HepG2 (cell line): ENCODE measurements around the gene CNKSR3. TPM values are rescaled to one million over a fixed set of nuclear protein-coding genes. Genes with fewer than 3 reads are reported as not detected.

Experiments
- ATAC-seq: fragments of 200-7000 bp; cut with Tn5 transposase; 3 replicates; pipeline ENCODE4 v1.9.1; 2020; ENCODE audit warnings: mild to moderate bottlenecking, moderate library complexity
- BruUV-seq: library from RNA; stranded (reverse); fragments of 400-500 nt; replicated peaks from 2 replicates; lab custom pipeline; 2021; lab: Mats Ljungman, UMichigan
- CTCF ChIA-PET: fragments of 300-600 bp; formaldehyde crosslinking; extraction: SDS; loops from one replicate; lab custom pipeline; 2021; ENCODE audit warnings: low total read pairs, inconsistent platforms, low intra/inter-chr PET ratio; lab: Yijun Ruan, JAX
- POLR2A ChIA-PET: fragments of 350-600 bp; sonication (Branson Sonifier 250); formaldehyde crosslinking; loops from one replicate; lab custom pipeline; 2020; ENCODE audit warnings: antibody characterized with exemption, inconsistent platforms; lab: Yijun Ruan, JAX
- DNase-seq: peaks from one replicate; pipeline ENCODE4 v3.0.0-alpha.2; 2015; ENCODE audit warnings: low spot score
- FAIRE-seq: peaks from 3 replicates; lab custom pipeline; 2011; peaks lifted over from hg19 to GRCh38; lab: Jason Lieb, UNC
- H2AFZ ChIP-seq: one replicate; pipeline ENCODE4 v1.6.1; 2011; ENCODE audit warnings: low read length, inconsistent platforms
- H3K27ac ChIP-seq: fragments of 300-600 bp; 3 replicates; pipeline ENCODE4 v1.8.0; 2011; ENCODE audit warnings: mixed run types, mild to moderate bottlenecking, mixed read lengths, low read length, inconsistent platforms; ENCODE audit not compliant: insufficient read depth; ENCODE audit errors: extremely low read length
- H3K27me3 ChIP-seq, 2 experiments: fragments of 200-600 bp in 1 of 2; 2 replicates in 1 of 2; 3 replicates in 1 of 2; pipeline versions ENCODE4 v1.6.0 to v1.8.0; 2011; ENCODE audit warnings: low read length in 2 of 2, mild to moderate bottlenecking in 2 of 2, moderate library complexity in 2 of 2, inconsistent platforms in 1 of 2; ENCODE audit not compliant: insufficient read depth in 2 of 2, control insufficient read depth in 1 of 2
- H3K36me3 ChIP-seq, 2 experiments: fragments of 200-600 bp in 1 of 2; replicated peaks in 1 of 2; 2 replicates in 1 of 2; 3 replicates in 1 of 2; pipeline versions ENCODE4 v1.5.1 to v1.8.0; 2011; ENCODE audit warnings: low read length in 2 of 2, inconsistent platforms in 1 of 2; ENCODE audit not compliant: insufficient read depth in 2 of 2, control insufficient read depth in 1 of 2
- H3K4me1 ChIP-seq: 2 replicates; pipeline ENCODE4 v1.5.1; 2012; ENCODE audit warnings: low read length, inconsistent platforms; ENCODE audit not compliant: insufficient read depth
- H3K4me2 ChIP-seq: 2 replicates; pipeline ENCODE4 v1.6.0; 2011; ENCODE audit warnings: low read depth, low read length, inconsistent platforms
- H3K4me3 ChIP-seq, 3 experiments: fragments of 200-600 bp in 1 of 3; sonication (generic), shearing (Covaris generic) in 1 of 3; replicated peaks in 1 of 3; 2 replicates each; pipeline ENCODE4 v1.5.1; 2011 to 2016; ENCODE audit warnings: low read length in 3 of 3, inconsistent platforms in 2 of 3, low read depth in 2 of 3, mild to moderate bottlenecking in 2 of 3, control low read depth in 1 of 3, mixed read lengths in 1 of 3; ENCODE audit not compliant: insufficient read depth in 1 of 3
- H3K79me2 ChIP-seq: one replicate; pipeline ENCODE4 v1.6.1; 2011; ENCODE audit warnings: low read length, inconsistent platforms; ENCODE audit not compliant: insufficient read depth
- H3K9ac ChIP-seq: 2 replicates; pipeline ENCODE4 v1.6.0; 2011; ENCODE audit warnings: mild to moderate bottlenecking, low read depth, low read length, inconsistent platforms; ENCODE audit not compliant: insufficient read depth
- H3K9me3 ChIP-seq: 2 replicates; pipeline ENCODE4 v1.5.1; 2012; ENCODE audit warnings: mild to moderate bottlenecking, low read length
- H4K20me1 ChIP-seq: 2 replicates; pipeline ENCODE4 v1.6.0; 2011; ENCODE audit warnings: inconsistent platforms, mild to moderate bottlenecking, low read length, moderate library complexity; ENCODE audit not compliant: insufficient read depth
- DNMT3B ChIP-seq: conservative IDR thresholded peaks from 2 replicates; pipeline ENCODE4 v1.6.1; 2016; ENCODE audit warnings: missing biosample characterization, control low read depth
- GTF3A ChIP-seq: sonication (generic); formaldehyde crosslinking; conservative IDR thresholded peaks from 2 replicates; pipeline ENCODE4 v1.4.0; 2020; ENCODE audit warnings: mild to moderate bottlenecking, missing genetic modification reagents
- GZF1 ChIP-seq: sonication (generic); formaldehyde crosslinking; IDR thresholded peaks from 2 replicates; pipeline ENCODE4 v1.5.1; 2020; ENCODE audit warnings: mild to moderate bottlenecking, missing genetic modification reagents
- RCOR2 ChIP-seq: IDR thresholded peaks from 2 replicates; pipeline ENCODE4 v1.6.1; 2016; ENCODE audit warnings: missing biosample characterization, missing genetic modification reagents
- ZNF136 ChIP-seq: sonication (generic); formaldehyde crosslinking; IDR thresholded peaks from 2 replicates; pipeline ENCODE4 v1.8.1; 2022; ENCODE audit warnings: low read depth, mild to moderate bottlenecking, moderate library complexity, missing genetic modification reagents
- ZNF547 ChIP-seq: sonication (generic); formaldehyde crosslinking; IDR thresholded peaks from 2 replicates; pipeline ENCODE4 v1.5.1; 2020; ENCODE audit warnings: mild to moderate bottlenecking, missing genetic modification reagents
- WGBS: methylation state at CpG from one replicate; pipeline ENCODE4 v1.1.6; 2017; ENCODE audit warnings: low lambda C conversion rate; 5-methylcytosine and 5-hydroxymethylcytosine counted together
- in situ Hi-C: cut with HindIII; loops from 2 replicates; pipeline ENCODE4 v1.10.0; 2017; ENCODE audit warnings: low pct_unique_long_range_greater_than_20kb; ENCODE audit not compliant: extremely low pct_ligation_motif_present
- intact Hi-C: fragments of 100-400 bp; cut with micrococcal nuclease; formaldehyde crosslinking; loops from one replicate; pipeline ENCODE4 v1.10.0; 2022; ENCODE audit not compliant: unreplicated experiment
- polyA plus RNA-seq, 8 experiments: library from polyadenylated mRNA; depleted of rRNA in 3 of 8; stranded (reverse) in 7 of 8; unstranded in 1 of 8; fragments of >200 nt; fragmentation: Illumina TruSeq in 4 of 8; extraction: Trizol in 4 of 8; gene quantifications; 2 replicates each; pipeline versions ENCODE4 v1.2.1 to v1.2.3, GENCODE V29; 2011 to 2016; ENCODE audit warnings: low read depth in 4 of 8, missing spikeins in 1 of 8, mixed read lengths in 1 of 8; ENCODE audit not compliant: insufficient read depth in 1 of 8
- total RNA-seq, 5 experiments: library from RNA; depleted of rRNA; stranded (reverse); fragments of >200 nt; fragmentation: Illumina TruSeq; extraction: Trizol; gene quantifications; 2 replicates each; pipeline ENCODE4 v1.2.3, GENCODE V29; 2016; ENCODE audit warnings: low read depth in 1 of 5
- TF ChIP-seq, protein P1 (sequence below): sonication (generic); formaldehyde crosslinking; IDR thresholded peaks from 2 replicates; pipeline ENCODE4 v1.4.0; 2020; ENCODE audit warnings: missing genetic modification reagents

CNKSR3 gene
- total and polyA plus RNA-seq, 2 of the 13 experiments (the other 11 are each of a cell fraction or from before 2014, with no cell fraction given): 9.2 to 38.6 TPM

DNA sequence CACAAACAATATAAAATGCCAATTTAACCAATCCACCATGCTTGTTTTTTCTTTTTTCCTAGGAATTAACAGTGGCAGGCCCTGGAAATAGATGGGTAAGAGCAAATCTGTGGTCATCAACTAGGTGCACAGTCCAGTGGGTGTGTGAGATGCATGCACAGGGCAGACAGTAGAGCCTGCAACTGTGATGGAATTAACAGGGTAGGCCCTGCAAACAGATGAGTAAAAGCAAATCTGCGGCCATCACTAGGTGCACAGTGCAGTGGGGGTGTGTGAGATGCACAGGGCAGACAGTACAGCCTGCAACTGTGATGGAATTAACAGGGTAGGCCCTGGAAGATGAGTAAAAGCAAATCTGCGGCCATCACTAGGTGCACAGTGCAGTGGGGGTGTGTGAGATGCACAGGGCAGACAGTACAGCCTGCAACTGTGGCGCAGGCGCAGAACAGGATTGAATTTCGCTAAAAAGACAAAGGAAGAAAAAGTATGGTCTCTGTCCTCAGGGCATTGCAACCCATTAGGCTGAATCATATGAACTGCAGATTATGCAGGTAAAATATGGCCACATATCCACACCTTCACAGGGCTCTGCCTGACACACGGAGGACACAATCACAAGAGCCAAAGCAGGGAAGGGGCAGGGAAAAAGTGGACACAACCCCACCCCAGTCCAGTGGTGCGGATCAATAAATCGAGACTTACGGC is 112.8 kb downstream of the CNKSR3 start:
- Histone ChIP-seq H4K20me1 (no peaks in the 10 kb centered on the region), H3K4me3 (no peak overlapping the region), H3K9me3 (no peaks in the 10 kb centered on the region), H3K4me2 (no peak overlapping the region), H2AFZ (no peak overlapping the region), H3K4me1 (peaks cover 16% of the 10 kb centered on the region), H3K9ac (no peak overlapping the region), H3K79me2 (no peaks in the 10 kb centered on the region), H3K27me3 (no peaks in the 10 kb centered on the region), H3K27ac (no peak overlapping the region), H3K36me3 (peaks cover 16 to 29% of the 10 kb centered on the region in 2 experiments)
- no peak for DNase-seq
- intact Hi-C loops (no loop called here), in situ Hi-C loops (no loop called here)
- no TSS peak for BruUV-seq
- no peak for FAIRE-seq
- TF ChIP-seq DNMT3B (CRISPR knock-in tag) (no peak), RCOR2 (CRISPR knock-in tag) (no peak), ZNF136 (CRISPR knock-in tag) (no peak), GTF3A (CRISPR knock-in tag) (no peak), GZF1 (CRISPR knock-in tag) (no peak), ZNF547 (CRISPR knock-in tag) (no peak)
- TF ChIP-seq, protein P1, sequence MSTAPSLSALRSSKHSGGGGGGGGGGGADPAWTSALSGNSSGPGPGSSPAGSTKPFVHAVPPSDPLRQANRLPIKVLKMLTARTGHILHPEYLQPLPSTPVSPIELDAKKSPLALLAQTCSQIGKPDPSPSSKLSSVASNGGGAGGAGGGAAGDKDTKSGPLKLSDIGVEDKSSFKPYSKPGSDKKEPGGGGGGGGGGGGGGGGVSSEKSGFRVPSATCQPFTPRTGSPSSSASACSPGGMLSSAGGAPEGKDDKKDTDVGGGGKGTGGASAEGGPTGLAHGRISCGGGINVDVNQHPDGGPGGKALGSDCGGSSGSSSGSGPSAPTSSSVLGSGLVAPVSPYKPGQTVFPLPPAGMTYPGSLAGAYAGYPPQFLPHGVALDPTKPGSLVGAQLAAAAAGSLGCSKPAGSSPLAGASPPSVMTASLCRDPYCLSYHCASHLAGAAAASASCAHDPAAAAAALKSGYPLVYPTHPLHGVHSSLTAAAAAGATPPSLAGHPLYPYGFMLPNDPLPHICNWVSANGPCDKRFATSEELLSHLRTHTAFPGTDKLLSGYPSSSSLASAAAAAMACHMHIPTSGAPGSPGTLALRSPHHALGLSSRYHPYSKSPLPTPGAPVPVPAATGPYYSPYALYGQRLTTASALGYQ: no peak
- peak; percentile 34 for ATAC-seq
- WGBS: 90% methylated on average over 9 of the region's 9 CpGs
- ChIA-PET POLR2A (no interaction called here), CTCF (no interaction called here)
